ENCODE results near the gene NLRP10. TPM values are rescaled to one million over a fixed set of nuclear protein-coding genes. Genes with fewer than 3 reads are reported as not detected.

Gene NLRP10
- total and polyA plus RNA-seq, 8 donors, result not detected

DNA sequence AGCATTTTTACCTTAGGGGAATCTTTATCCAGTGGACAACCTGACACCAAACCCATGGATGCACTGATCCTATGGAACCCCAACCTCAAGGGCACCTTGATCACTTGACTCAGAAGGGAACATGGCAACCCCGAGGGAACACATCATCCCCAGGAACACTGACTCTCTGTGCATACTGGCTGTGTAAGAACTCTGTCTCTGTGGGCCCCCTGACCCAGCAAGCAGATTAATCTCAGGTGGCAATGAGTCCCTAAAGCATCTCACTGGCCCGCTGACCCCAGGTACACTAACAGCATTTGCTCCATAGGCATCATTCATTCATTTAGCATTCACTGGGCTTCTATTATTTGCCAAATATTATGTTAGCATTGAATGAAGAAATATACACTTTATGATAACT, 38.8 kb upstream of the NLRP10 start:
- no peak for TF ChIP-seq POLR2AphosphoS5 (IDR thresholded peaks at IDR 0.05)
- TF ChIP-seq, protein P1, sequence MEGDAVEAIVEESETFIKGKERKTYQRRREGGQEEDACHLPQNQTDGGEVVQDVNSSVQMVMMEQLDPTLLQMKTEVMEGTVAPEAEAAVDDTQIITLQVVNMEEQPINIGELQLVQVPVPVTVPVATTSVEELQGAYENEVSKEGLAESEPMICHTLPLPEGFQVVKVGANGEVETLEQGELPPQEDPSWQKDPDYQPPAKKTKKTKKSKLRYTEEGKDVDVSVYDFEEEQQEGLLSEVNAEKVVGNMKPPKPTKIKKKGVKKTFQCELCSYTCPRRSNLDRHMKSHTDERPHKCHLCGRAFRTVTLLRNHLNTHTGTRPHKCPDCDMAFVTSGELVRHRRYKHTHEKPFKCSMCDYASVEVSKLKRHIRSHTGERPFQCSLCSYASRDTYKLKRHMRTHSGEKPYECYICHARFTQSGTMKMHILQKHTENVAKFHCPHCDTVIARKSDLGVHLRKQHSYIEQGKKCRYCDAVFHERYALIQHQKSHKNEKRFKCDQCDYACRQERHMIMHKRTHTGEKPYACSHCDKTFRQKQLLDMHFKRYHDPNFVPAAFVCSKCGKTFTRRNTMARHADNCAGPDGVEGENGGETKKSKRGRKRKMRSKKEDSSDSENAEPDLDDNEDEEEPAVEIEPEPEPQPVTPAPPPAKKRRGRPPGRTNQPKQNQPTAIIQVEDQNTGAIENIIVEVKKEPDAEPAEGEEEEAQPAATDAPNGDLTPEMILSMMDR (IDR thresholded peaks at IDR 0.05), result no peak
- intact Hi-C loops (cut with DNase I; ENCODE audit: low total_unique reads), result no loop called here
- H3K4me3 ChIP-seq, result no peak overlapping the region
- H3K27me3 ChIP-seq, result no peaks in the 10 kb centered on the region
- 80 to 92% (median 89%) methylated on average over 2 of the region's 2 CpGs for WGBS, 5 donors
- H3K9me3 ChIP-seq, result no peaks in the 10 kb centered on the region
- no peaks in the 10 kb centered on the region for H3K4me1 ChIP-seq
- no peak for DNase-seq
- H3K27ac ChIP-seq, result no peak overlapping the region
- peaks cover 0 to 14% (median 13%) of the 10 kb centered on the region in 4 donors for H3K36me3 ChIP-seq

GRCh38 chr11:8003187-8003586, 37.9 kb upstream of the NLRP10 start:
- no peak overlapping the region for H3K4me3 ChIP-seq
- H3K27ac ChIP-seq, result no peak overlapping the region
- no peak for TF ChIP-seq POLR2AphosphoS5 (IDR thresholded peaks at IDR 0.05)
- no peak for TF ChIP-seq EP300 (IDR thresholded peaks at IDR 0.05)
- no peak for TF ChIP-seq POLR2A (IDR thresholded peaks at IDR 0.05)
- TF ChIP-seq, protein P1 (IDR thresholded peaks at IDR 0.05), result no peak
- 60 to 74% (median 70%) methylated on average over 7 of the region's 7 CpGs for WGBS, 5 donors
- DNase-seq, result no peak
- no peaks in the 10 kb centered on the region for H3K27me3 ChIP-seq
- H3K9me3 ChIP-seq, result no peaks in the 10 kb centered on the region
- H3K36me3 ChIP-seq, result peaks cover 2 to 22% (median 22%) of the 10 kb centered on the region in 4 donors
- H3K4me1 ChIP-seq, result no peaks in the 10 kb centered on the region
- intact Hi-C loops (cut with DNase I; ENCODE audit: low total_unique reads), result no loop called here

GRCh38 chr11:8002676-8003075, 37.4 kb upstream of the NLRP10 start:
- H3K4me3 ChIP-seq, result no peak overlapping the region
- intact Hi-C loops (cut with DNase I; ENCODE audit: low total_unique reads), result no loop called here
- H3K27ac ChIP-seq, result no peak overlapping the region
- 43 to 68% (median 56%) methylated on average over 1 of the region's 1 CpG for WGBS, 5 donors
- TF ChIP-seq, protein P1 (IDR thresholded peaks at IDR 0.05), result no peak
- TF ChIP-seq POLR2AphosphoS5 (IDR thresholded peaks at IDR 0.05) (no peak), POLR2A (IDR thresholded peaks at IDR 0.05) (no peak), EP300 (IDR thresholded peaks at IDR 0.05) (no peak)
- H3K4me1 ChIP-seq, result no peaks in the 10 kb centered on the region
- DNase-seq, result no peak
- no peaks in the 10 kb centered on the region for H3K9me3 ChIP-seq
- H3K36me3 ChIP-seq, result peaks cover 7 to 28% (median 27%) of the 10 kb centered on the region in 4 donors
- no peaks in the 10 kb centered on the region for H3K27me3 ChIP-seq

GRCh38 chr11:8000390-8000789, 35.1 kb upstream of the NLRP10 start:
- Histone ChIP-seq H3K9me3 (no peaks in the 10 kb centered on the region), H3K4me1 (no peaks in the 10 kb centered on the region), H3K4me3 (no peak overlapping the region), H3K27ac (no peak overlapping the region), H3K27me3 (no peaks in the 10 kb centered on the region), H3K36me3 (peaks cover 29 to 50% (median 50%) of the 10 kb centered on the region in 4 donors)
- TF ChIP-seq, protein P1 (IDR thresholded peaks at IDR 0.05), result no peak
- TF ChIP-seq POLR2AphosphoS5 (IDR thresholded peaks at IDR 0.05) (no peak), POLR2A (IDR thresholded peaks at IDR 0.05) (no peak), EP300 (IDR thresholded peaks at IDR 0.05) (no peak)
- WGBS, 5 donors, result 65 to 89% (median 79%) methylated on average over 5 of the region's 5 CpGs
- intact Hi-C loops (cut with DNase I; ENCODE audit: low total_unique reads), result no loop called here
- no peak for DNase-seq
